NK-92 (cell line): ENCODE data around the gene C1orf174.

Source experiments
- DNase-seq: peaks from one replicate; lab custom pipeline; 2025; ENCODE audit not compliant: unreplicated experiment; lab: John Stamatoyannopoulos, UW

C1orf174 gene

DNA sequence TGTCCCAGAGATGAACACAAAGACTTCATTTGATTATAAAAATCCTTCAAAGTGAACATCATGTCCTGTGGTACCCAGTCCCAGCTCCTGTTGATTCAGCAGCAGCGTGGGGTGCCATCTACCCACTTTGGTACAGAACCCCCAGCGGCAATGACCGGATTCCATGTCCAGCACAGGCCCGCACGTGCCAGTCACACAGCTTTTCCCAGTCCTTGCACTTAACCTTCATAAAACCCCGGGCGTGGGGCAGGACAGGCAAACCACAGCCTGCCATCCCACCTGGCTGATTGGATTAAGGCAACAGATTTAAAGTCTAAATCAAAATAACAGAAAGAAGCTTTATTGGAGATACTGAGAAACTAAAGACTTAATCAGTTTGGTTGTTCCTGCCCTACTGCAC is 58.6 kb downstream of the C1orf174 start:
- no peak for DNase-seq
